Spleen (tissue), 7 donors: Measurements from ENCODE around the gene AJAP1.

ENCODE experiments used
- CTCF ChIP-seq, 11 experiments: fragments of 200-600 bp in 7 of 11; fragments of 450-650 bp in 4 of 11; sonication (generic) in 4 of 11; IDR thresholded peaks in 8 of 11; conservative IDR thresholded peaks in 3 of 11; 1 replicate in 7 of 11; 2 replicates in 4 of 11; pipeline versions ENCODE4 v1.4.0 to v1.8.0; 2016 to 2021; ENCODE audit warnings: antibody characterized with exemption in 11 of 11, inconsistent platforms in 4 of 11, mild to moderate bottlenecking in 1 of 11
- POLR2AphosphoS5 ChIP-seq, 3 donors: sonication (generic); formaldehyde crosslinking; IDR thresholded peaks; one replicate each; pipeline ENCODE4 v1.5.1; 2017; ENCODE audit warnings: antibody characterized with exemption in 3 of 3
- donor health status: DM: no; HTN: no; CAD: no; lungs with moderate emphysema.
- donor health status: DM: no; HTN: no; CAD: no.
- donor health status: DM: no; HTN: no; CAD: no.

- TF ChIP-seq CTCF (IDR thresholded peaks at IDR 0.05 in 8 of 11, conservative IDR thresholded peaks at IDR 0.05 in 3 of 11) (no peak), POLR2AphosphoS5 (IDR thresholded peaks at IDR 0.05) (no peak)
Observed at GRCh38 chr1:4650981-4651380, 3.4 kb upstream of the AJAP1 start.
